ENCODE results near the gene CST1. TPM values are rescaled to one million over a fixed set of nuclear protein-coding genes. Genes with fewer than 3 reads are reported as not detected.
A peak's percentile ranks its signal among the peaks of the same experiment; 100 is the strongest.
"Not testable (repeated sequence)": the region's sequence is repeated elsewhere in the genome, so short reads cannot be mapped to it uniquely, and the experiment has no call there.

Gene CST1
- total RNA-seq, 1 donor, result not detected

- H3K9me3 ChIP-seq (ENCODE audit: low read depth, low read length), result no peaks in the 10 kb centered on the region
- no peaks in the 10 kb centered on the region for H3K4me1 ChIP-seq (ENCODE audit: insufficient read depth, low read length)
- no peak for TF ChIP-seq CTCF (IDR thresholded peaks at IDR 0.05; ENCODE audit: extremely low read depth, low read depth, low read length)
- no peaks in the 10 kb centered on the region for H3K79me2 ChIP-seq (ENCODE audit: insufficient read depth, low read length)
- H2AFZ ChIP-seq (ENCODE audit: low read length), result no peak overlapping the region
- no peak overlapping the region for H3K27ac ChIP-seq (ENCODE audit: low read depth, low read length)
- peaks cover 2% of the 10 kb centered on the region for H3K27me3 ChIP-seq (ENCODE audit: insufficient read depth, low read length)
- DNase-seq (ENCODE audit: insufficient read length, low spot score, missing footprints), result no peak
- H4K20me1 ChIP-seq (ENCODE audit: insufficient read depth, low read length), result no peaks in the 10 kb centered on the region
- no peak overlapping the region for H3K4me2 ChIP-seq (ENCODE audit: insufficient read depth, low read length)
- no peak overlapping the region for H3K4me3 ChIP-seq (ENCODE audit: insufficient read depth, low read length)
- H3K36me3 ChIP-seq (ENCODE audit: insufficient read depth, low read length), result no peaks in the 10 kb centered on the region
Observed at GRCh38 chr20:23794065-23794464, 43.3 kb upstream of the CST1 start.

GRCh38 chr20:23783447-23783846 lies 32.7 kb upstream of the CST1 start:
- no peak for DNase-seq (ENCODE audit: insufficient read length, low spot score, missing footprints)
- Histone ChIP-seq H3K36me3 (ENCODE audit: insufficient read depth, low read length) (no peaks in the 10 kb centered on the region), H3K4me2 (ENCODE audit: insufficient read depth, low read length) (no peak overlapping the region), H4K20me1 (ENCODE audit: insufficient read depth, low read length) (no peaks in the 10 kb centered on the region), H3K27ac (ENCODE audit: low read depth, low read length) (no peak overlapping the region), H3K79me2 (ENCODE audit: insufficient read depth, low read length) (no peaks in the 10 kb centered on the region), H3K4me3 (ENCODE audit: insufficient read depth, low read length) (no peak overlapping the region), H3K4me1 (ENCODE audit: insufficient read depth, low read length) (peaks cover 7% of the 10 kb centered on the region), H2AFZ (ENCODE audit: low read length) (no peak overlapping the region), H3K27me3 (ENCODE audit: insufficient read depth, low read length) (peaks cover 6% of the 10 kb centered on the region), H3K9me3 (ENCODE audit: low read depth, low read length) (no peaks in the 10 kb centered on the region)
- no peak for TF ChIP-seq CTCF (IDR thresholded peaks at IDR 0.05; ENCODE audit: extremely low read depth, low read depth, low read length)

GRCh38 chr20:23782366-23782983 lies 31.7 kb upstream of the CST1 start:
- Histone ChIP-seq H3K4me1 (ENCODE audit: insufficient read depth, low read length) (peaks cover 8% of the 10 kb centered on the region), H3K36me3 (ENCODE audit: insufficient read depth, low read length) (no peaks in the 10 kb centered on the region), H3K9me3 (ENCODE audit: low read depth, low read length) (no peaks in the 10 kb centered on the region), H3K79me2 (ENCODE audit: insufficient read depth, low read length) (no peaks in the 10 kb centered on the region), H3K27me3 (ENCODE audit: insufficient read depth, low read length) (peaks cover 6% of the 10 kb centered on the region), H4K20me1 (ENCODE audit: insufficient read depth, low read length) (no peaks in the 10 kb centered on the region), H3K27ac (ENCODE audit: low read depth, low read length) (no peak overlapping the region), H3K4me3 (ENCODE audit: insufficient read depth, low read length) (no peak overlapping the region), H3K4me2 (ENCODE audit: insufficient read depth, low read length) (no peak overlapping the region), H2AFZ (ENCODE audit: low read length) (no peak overlapping the region)
- peak; percentile 78 for TF ChIP-seq CTCF (IDR thresholded peaks at IDR 0.05; ENCODE audit: extremely low read depth, low read depth, low read length)
- no peak for DNase-seq (ENCODE audit: insufficient read length, low spot score, missing footprints)

GRCh38 chr20:23778676-23779075 lies 27.9 kb upstream of the CST1 start:
- H3K27me3 ChIP-seq (ENCODE audit: insufficient read depth, low read length); H3K4me3 ChIP-seq (ENCODE audit: insufficient read depth, low read length); H3K79me2 ChIP-seq (ENCODE audit: insufficient read depth, low read length); H3K9me3 ChIP-seq (ENCODE audit: low read depth, low read length); H4K20me1 ChIP-seq (ENCODE audit: insufficient read depth, low read length); H2AFZ ChIP-seq (ENCODE audit: low read length); H3K36me3 ChIP-seq (ENCODE audit: insufficient read depth, low read length); H3K4me2 ChIP-seq (ENCODE audit: insufficient read depth, low read length); H3K27ac ChIP-seq (ENCODE audit: low read depth, low read length): not testable (repeated sequence)
- DNase-seq (ENCODE audit: insufficient read length, low spot score, missing footprints), result peak; percentile 59
- peaks cover 16% of the 10 kb centered on the region for H3K4me1 ChIP-seq (ENCODE audit: insufficient read depth, low read length)

GRCh38 chr20:23777380-23777779 lies 26.6 kb upstream of the CST1 start:
- H3K27ac ChIP-seq (ENCODE audit: low read depth, low read length); H3K27me3 ChIP-seq (ENCODE audit: insufficient read depth, low read length); DNase-seq (ENCODE audit: insufficient read length, low spot score, missing footprints); H3K9me3 ChIP-seq (ENCODE audit: low read depth, low read length); H4K20me1 ChIP-seq (ENCODE audit: insufficient read depth, low read length); H2AFZ ChIP-seq (ENCODE audit: low read length); H3K79me2 ChIP-seq (ENCODE audit: insufficient read depth, low read length); H3K4me2 ChIP-seq (ENCODE audit: insufficient read depth, low read length); H3K36me3 ChIP-seq (ENCODE audit: insufficient read depth, low read length); H3K4me3 ChIP-seq (ENCODE audit: insufficient read depth, low read length): not testable (repeated sequence)
- peaks cover 16% of the 10 kb centered on the region for H3K4me1 ChIP-seq (ENCODE audit: insufficient read depth, low read length)
